Fibroblast of skin of left quadriceps (primary cell): ENCODE results near the gene GARNL3.

Experiments
- DNase-seq, 2 experiments: peaks; one replicate each; pipeline ENCODE4 v3.0.0-alpha.2; 2013; ENCODE audit warnings: low read depth in 2 of 2

The GARNL3 gene

DNA sequence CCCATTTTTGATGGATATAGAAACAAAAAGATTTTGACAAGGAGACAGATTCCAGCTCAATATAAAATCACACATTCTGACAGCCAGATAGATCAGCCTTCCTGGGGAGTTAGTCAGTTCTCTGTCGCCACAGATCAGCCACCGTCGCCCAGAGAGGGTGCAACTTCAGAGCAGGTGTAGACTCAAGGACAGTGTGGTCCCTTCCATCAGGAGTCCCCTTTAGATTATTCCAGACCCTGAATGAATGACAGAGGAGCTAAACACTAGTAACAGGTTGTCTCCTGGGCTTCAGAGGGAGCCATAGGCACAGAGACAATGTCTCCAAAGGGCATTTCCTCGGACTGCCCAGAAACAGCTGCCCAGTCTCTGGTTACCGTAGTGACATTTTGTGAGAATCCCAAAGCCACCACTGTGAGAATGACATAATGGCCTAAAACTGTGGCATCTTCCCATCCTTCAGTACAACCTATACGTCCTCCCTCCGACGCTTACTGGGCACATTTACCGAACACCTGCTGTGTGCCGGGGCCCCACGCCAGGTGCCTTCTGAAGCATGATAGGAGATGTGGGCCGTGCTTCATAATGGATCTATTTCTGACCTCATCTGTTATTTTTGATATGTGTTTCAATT lies 85.0 kb downstream of the GARNL3 start:
- DNase-seq, result no peak

DNA sequence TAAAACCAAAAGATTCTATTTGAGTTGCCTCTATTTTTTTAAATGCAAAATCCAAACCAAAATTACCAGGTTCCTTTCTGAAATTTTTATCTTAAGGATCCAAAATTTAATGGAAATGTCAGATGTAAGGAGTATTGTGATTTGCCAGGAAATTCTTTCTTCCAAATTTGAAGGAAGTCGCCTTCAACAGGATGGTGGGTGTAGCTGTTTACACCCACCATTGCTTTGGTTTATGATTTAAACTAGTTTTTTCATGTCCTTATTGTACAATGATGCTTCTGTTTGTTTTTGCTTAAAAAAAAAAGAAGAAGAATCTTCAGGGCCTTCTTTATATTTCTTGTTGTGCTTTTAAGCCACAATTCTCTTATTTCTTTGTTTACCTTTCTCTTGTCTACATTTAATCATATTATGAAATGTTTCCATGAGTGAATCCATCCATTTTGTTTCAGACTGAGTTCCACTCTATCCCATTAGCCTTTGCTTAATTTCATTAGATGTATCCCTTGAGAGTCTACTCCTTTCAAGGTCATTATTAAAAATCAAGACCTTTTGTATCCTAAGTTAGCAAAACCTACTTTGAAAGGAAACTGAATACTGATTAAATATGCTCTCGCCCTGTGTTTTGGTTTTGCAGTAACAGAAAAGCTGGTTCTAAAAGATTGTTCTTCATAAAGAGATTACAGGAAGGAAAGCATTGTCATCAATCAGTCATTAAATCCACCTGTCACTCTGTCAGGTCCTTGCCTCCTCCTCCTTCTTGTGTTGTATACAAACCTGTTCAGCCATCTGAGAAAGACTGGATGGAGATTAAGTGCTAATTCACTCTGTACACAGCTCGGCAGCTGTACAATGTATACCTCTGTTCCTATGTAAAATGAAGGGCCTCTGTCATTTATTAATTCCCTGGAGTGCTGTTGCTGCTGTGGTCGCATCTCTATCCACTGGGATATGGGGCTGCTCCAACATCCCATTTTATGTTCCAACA lies 86.9 kb downstream of the GARNL3 start:
- DNase-seq, result no peak

DNA sequence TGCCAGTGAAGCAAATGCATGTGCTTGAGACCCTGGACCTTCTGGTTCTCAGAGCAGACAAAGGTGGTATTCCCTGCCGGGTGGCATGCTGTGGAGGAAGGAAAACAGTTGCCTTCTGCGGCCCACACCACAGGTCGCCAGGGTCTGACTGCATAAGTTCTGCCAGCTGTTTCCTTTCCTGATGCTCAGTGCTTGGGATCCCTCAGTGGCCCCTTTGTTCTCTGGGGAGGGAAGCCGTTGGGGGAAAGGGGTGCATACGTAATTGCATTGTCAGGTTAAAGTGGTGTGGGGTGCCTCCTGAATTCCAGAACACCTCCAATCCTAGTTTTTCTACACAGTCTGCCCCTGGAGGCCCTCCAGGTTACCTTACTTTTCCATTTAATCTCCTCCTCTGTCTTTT lies 89.3 kb downstream of the GARNL3 start:
- DNase-seq, result no peak

DNA sequence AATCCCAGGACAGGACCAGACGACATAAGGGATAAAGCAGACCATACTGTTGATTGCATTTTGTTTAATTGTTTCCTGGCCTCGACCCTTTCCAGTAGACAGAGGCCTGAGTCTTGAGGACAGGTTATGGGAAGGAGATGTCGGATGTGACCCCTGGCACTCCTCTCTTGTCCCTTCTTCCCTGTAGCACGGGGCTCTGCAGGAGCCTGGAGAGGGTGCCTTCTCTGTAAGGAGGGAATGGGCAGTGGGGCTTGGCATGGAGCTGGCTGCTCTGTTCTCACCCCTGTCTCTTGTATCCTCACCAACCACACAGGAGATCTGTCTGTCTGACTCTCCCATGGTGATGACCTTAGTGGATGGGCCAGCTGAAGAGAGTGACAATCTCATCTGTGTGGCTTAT lies 92.3 kb downstream of the GARNL3 start:
- DNase-seq, result no peak

DNA sequence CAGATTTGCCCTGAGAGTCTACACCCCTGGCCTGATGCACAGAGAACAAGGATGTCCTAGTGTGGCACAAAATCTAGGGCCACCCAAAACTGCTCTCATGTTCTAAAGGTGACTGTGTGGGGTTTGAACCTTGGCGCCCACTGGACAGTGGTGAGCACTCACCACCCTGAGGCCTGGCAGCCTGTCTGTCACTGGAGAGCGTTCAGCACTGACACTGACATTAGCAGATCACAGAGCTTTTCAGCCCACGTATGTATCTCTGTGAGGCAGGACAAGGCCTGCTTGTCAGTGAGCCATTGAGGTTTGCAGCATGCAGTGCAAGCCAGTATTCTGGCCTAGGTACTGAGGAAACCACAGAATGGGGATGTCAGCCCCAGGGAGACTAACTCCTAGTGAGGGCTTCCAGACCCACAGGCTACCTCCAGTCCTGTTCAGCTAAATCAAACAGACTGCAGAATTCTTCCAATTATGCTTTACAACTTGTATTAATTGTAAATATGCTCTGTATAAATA lies 93.5 kb downstream of the GARNL3 start:
- no peak for DNase-seq

DNA sequence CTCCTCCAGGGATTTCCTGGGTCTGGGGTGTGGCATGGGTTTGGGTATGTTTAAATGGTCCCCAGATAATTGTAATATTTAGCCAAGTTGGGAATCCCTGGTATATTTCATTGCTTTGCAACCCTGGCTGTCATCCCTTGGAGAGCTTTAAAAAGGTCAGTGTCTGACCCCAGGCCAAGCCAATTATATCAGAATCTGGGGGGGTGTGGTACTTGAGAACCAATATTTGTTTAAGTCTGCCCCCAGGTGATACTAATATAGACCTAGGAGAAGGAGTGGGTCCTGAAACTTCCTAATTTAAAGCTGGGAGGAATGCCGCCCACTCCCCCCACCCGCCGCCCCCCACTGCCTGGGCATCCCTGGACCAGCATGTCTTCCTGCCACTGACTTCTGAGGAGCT lies 94.2 kb downstream of the GARNL3 start:
- DNase-seq, result no peak

DNA sequence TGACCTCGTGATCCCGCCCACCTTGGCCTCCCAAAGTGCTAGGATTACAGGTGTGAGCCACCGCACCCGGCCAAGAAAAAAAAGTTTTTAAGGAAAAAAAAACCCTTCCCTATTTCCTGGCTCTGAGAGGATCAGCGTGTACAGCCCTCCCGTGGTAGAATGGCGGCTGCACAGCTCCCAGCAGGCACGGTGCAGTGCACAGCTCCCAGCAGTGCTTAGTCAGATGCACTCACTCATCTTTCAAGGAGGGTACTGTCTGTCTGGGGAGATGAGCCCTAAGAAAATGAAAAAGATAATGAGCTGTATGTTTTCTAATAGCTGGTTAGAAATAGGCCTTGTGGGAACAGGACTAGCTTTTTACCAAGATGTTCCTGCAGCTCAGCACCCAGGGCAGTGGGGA lies 95.7 kb downstream of the GARNL3 start:
- DNase-seq, result no peak

DNA sequence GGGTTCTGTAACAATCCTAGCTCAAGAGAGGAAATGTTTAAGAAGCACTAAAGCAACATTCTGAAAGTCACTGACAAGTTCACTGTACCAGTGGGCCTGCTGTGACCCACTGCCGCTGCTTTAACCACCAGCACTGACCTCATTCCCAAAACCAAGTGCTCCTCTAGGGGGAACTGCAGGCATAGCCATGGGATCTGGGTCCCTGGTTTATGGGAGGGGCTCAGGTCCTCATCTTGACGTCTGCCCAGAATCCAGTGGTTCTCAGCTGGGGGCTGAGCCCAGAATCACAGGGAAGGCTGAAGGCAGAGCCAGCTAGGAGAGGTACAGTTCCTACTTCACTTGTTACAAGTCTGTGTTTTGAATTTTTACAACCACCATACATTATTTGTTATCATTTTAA lies 96.3 kb downstream of the GARNL3 start:
- no peak for DNase-seq

DNA sequence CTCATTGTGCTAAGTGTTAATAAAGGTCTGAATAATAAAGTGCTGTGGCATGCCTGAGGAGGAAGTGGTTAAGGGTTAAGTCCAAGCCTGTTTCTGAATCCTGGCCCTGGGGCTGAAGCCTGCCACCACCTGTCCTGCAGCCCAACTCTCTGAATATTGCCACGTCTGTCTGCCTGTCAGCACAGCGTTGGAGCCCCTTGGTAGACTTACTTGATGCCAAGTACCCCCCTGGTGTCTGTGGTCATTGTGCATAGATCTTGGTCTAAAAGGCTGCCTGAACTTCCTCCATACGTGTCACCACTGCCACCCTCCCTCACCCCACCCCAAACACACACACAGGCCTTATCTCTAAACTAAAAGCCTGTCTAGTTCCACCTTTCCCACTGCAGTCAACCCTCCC lies 97.0 kb downstream of the GARNL3 start:
- no peak for DNase-seq

DNA sequence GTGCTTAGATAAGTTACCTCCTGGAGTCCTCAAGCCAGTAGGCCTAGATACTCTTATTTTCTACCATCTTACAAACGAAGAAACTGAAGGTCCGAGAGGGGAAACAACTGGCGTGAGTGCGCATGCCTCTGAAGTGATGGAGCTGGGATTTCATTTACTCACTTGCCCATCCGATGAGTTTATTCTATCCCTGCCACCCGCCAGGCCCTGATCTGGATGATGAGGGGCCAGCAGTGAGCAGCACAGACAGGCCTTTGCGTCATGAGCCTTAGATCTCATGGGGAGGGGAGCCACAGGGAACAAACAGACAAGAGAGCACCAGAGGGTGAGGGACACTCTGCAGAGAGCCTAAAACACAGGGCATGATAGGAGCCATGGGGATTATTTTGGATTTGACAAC lies 98.3 kb downstream of the GARNL3 start:
- DNase-seq, result no peak

DNA sequence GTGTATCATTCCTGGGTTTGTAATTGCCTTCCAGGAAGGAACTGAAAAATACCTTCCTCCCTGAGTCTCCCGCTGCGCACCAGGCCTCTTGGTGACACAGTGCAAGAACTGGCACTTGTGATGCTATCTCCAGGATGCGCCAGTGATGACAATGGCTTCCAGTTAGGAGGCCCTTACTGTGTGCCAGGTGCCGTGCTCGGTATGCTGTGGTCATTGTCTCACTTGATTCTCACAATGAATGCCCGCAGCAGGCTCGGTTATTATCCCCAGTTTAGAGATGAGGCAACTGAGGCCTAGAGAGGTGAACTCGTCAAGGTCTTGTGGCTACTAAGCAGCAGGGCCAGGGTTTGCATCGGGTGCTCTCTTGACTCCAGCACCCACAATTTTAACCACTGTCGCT lies 100.9 kb downstream of the GARNL3 start:
- DNase-seq, result no peak

DNA sequence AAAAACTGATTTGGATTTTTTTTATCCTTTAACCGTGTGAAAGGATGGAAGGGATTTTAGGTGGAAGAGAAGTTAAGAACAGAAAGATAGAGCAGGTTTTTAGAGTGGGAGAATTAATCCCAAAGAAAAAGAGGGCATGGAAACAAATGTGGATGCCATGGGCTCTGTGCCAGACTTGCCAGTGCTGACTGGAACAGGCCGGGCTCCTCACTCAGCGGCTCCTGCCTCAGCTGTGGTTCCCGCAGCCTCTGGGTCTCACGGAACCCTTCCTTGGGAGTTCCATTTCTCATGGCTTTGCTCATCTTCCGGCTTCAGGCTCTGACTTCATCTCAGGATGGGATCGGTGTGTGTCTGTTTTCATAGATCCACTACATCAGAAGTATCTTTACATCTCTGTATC lies 102.0 kb downstream of the GARNL3 start:
- DNase-seq, result no peak

DNA sequence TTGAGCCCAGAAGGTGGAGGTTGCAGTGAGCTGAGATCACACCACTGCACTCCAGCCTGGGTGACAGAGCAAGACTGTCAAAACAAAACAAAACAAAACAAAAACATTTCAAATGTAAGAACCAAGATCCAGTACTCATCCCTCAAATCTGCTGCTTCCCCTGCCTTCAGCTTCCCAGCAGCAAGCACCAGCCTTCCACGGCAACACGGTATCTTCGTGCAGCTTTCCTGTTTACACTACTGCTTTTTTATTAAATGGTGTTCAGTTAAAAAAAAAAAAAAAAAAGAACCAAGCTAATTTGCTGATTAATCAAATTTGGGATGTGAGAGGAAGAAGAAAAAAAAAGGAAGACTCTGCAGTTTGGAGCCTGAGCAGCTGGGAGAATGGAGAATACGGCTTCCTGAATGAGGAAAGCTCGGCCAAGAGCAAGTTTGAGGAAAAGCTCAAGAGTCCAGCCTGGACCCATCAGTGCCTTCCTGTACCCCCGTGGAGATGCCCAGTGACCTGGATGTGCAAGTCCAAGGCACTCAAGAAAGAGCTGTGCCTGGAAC lies 104.4 kb downstream of the GARNL3 start:
- DNase-seq, result no peak

DNA sequence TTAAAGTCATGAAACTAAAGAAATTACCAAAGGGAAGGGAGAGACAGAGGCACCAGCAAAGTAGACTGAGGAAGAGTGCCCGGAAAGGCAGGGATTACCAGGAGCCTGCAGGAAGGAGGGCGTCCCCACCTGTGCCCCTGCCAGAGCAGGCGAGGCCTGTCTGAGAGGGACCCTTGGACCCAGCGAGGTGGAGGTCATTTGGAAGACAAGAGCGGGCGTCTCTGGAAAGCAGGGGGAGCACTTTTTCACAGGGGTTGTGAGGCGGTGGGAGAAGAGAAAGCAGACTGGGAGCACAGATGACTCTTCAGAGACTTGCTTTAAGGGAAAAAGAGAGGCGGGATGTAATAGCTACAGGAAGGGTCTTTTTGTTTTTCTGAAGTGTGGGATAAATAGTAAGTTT lies 104.9 kb downstream of the GARNL3 start:
- no peak for DNase-seq

DNA sequence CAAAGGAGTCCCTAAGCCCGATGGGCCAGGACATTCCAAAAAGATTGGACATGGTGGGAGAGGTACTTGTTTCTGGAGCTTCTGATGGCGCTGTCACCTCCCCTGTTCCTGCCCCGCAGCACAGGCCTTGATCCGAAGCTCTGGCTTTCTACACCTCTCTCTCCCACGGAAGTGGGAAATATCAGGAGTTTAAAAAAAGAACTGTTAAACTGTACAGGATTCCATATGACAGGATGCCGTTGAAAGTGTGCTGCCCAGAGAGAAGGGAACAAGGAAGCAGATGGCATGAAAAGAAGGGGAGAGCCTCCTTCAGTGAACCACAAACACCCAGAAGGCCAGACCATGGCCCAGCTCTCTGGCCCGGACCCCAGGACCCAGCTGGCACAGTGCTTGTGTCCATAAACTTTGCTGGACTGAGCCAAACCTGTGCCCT lies 105.6 kb downstream of the GARNL3 start:
- no peak for DNase-seq

DNA sequence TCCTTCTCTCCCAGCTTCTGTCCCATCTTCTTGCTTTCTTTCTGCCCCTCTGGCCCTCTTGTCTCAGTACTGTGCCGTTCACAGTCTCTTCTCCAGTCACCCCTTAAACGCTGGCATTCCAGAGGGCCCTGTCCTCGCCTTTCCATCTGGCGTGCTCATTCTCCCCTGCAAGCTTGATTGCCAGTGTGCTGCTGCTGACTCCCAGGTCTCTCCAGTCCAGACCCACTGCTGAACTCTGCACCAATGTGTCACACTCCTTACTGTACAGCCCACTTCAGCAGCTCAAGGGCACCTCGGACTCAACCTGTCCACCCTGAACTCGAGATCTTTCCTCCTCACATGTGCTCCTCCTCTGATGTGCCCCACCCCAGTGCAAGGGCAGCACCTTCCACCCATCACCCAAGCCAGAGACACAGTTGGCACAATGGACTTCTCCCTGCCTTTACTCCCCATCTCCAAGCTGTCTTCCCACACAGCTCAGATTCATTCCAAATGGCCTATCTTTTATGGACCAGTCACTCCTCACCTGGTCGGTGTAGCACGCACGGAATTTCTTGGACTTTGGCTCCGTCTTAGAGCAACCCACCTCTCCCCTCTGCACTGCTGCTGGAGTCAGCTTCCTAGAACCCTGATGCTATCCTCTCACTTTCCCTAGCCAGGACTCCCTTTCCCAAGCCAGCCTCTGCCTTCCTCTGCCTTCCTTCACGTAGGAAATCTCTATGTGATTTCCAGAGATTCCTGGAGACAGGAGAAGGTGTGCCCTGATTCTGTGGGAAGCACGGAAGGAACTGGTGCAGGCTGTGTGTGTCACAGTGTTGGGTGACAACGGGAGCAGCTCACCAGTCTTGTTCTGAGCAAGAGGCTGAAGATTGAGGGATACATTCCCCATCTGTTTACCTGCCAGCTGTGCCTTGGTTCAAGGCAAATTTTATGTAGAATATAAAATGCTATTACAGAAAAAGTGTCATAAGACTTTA lies 106.4 kb downstream of the GARNL3 start:
- no peak for DNase-seq

DNA sequence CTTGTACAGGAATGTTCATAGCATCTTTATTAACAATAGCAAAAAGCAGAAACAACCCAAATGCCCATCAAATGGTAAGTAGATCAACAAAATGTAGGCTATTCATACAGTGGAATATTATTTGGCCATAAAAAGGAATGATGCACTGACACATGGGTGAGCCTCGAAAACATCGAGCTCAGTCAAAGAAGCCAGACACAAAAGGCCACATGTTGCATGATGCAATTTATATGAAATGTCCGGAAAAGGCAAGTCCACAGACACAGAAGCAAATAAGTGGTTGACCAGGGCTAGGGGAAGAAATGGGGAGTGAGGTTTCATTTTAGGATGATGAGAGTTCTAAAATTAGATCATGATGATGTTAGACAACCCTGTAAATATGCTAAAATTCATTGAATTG lies 115.9 kb downstream of the GARNL3 start:
- no peak for DNase-seq

DNA sequence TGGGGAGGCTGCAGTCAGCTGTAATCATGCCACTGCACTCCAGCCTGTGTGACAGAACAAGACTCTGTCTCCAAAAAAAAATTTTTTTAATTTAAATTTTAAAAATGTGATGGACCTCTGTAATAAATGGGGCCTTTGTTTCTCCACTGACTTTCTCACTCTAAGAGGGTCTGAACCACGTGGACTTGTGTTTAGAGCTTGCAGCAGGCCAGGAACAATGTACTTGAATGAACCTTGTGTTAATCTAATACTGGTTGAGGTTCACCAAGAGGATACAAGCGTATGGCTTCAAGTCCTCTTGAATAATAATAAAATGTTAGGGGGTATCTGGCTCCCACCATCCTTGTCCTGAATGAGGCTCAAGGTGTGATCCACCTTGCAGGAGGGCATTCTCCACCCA lies 118.0 kb downstream of the GARNL3 start:
- DNase-seq, result no peak

DNA sequence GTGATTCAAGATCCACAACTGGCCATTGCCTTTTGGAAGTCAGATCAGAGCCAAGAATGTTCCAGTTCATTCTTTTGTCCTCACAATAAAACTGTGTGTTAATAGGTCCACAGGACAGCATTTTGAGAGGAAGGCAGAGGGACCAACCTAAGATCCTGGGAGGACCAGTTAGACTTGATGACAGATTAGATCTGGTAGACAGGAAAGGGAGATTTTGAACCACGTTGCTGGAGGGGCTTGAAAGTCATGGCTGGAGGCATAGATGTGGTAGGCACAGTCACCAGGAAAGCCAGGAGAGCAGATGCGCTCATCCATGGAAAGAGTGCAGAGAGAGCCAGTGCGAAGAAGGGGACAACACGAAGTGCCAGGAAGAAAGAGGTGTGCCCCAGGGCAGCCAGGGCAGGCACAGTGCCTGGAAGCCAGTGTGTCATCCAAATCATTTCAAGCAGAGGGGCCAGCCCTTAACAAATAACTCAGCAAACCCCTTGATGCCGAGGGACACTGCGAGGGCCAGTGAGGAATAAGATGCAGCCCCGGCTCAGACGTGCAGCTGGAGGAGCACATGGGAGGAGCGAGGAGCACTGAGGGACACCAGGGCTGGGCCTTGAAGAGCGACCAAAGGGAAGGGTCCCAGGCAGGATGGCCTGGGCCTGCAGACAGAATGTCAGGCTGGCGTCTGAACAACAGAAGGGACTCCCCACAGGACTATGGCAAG lies 119.6 kb downstream of the GARNL3 start:
- no peak for DNase-seq

DNA sequence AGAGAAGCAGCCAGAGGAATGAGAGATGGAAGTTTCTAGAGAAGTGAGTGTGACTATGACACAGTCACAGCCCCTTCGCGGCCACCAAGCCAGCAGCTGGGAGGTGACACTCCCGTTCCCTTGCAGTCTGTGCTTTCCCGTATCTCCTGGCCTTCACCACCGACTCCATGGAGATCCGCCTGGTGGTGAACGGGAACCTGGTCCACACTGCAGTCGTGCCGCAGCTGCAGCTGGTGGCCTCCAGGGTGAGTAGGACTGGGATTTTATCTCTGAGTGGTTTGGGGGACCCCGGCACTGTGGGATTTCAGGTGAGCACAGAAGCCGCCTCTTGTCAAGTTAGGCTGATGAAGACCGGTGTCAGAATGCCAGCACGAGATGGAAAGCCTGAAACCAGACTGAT lies 120.3 kb downstream of the GARNL3 start:
- DNase-seq, result no peak

DNA sequence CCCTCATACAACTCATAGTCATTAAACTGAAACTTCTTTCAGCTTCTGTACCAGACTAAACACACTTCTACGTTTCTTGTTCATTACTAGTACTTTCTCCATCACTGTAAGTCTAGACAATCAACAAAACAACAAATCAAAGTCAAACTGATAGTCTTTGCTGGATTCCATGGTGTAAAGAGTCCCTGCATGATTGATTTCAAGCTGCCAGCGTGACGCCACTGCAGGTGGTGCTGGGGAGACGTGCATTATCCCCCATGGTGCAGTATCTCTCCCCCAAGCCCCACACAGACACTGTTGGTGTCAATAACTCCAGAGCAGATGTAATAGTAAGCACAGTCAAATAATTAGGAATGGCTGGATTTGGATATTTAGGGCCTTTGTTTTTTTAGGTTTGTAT lies 121.7 kb downstream of the GARNL3 start:
- DNase-seq, result no peak
